ENCODE results near the gene NUBPL. TPM values are rescaled to one million over a fixed set of nuclear protein-coding genes. Genes with fewer than 3 reads are reported as not detected.
A peak's percentile ranks its signal among the peaks of the same experiment; 100 is the strongest.
"Not testable (repeated sequence)": the region's sequence is repeated elsewhere in the genome, so short reads cannot be mapped to it uniquely, and the experiment has no call there.

NUBPL gene
- total and polyA plus RNA-seq, 10 donors: 4.1 to 28.2 (median 13.9) TPM

DNA sequence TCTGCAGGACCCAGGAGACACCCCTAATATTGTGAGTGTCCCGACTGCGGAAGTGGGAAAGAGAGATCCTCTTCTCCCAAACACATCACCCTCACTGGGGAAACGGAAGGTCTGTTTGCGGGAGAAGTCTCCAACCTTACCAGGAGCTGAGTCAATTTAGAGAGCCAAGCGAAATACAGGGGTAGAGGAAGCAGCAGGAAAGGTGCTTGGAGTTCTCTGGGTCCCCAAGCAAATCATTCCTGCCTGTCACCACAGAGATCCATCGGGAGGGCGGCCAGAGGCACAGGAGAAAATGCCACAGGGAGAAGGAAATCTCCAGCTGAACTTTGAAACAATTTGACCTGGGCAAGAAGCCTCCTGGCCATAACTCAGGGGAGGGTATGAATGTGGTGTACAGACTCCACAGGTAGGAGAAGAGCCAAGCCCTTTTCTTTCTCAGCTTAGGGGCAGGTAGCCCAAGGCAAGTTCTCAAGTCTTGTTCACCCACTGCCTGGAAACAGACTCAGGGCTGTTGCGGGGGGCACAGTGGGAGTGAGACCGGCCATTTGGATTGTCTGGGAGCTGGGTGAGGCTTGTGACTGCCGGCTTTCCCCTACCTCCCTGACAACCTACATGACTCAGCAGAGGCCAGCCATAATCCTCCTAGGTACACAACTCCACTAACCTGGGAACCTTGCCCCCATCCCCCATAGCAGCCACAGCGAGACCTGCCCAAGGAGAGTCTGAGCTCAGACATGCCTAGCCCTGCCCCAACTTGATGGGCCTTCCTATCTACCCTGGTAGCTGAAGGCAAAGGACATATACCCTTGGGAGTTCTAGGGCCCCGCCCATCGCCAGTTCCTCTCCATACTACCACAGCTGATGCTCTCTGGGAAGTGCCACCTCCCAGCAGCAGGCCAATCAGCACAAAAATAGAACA, 304.0 kb downstream of the NUBPL start:
- no peak for TF ChIP-seq POLR2AphosphoS5 (IDR thresholded peaks at IDR 0.05)
- TF ChIP-seq POLR2A (IDR thresholded peaks at IDR 0.05): no peak
- TF ChIP-seq, protein P1, sequence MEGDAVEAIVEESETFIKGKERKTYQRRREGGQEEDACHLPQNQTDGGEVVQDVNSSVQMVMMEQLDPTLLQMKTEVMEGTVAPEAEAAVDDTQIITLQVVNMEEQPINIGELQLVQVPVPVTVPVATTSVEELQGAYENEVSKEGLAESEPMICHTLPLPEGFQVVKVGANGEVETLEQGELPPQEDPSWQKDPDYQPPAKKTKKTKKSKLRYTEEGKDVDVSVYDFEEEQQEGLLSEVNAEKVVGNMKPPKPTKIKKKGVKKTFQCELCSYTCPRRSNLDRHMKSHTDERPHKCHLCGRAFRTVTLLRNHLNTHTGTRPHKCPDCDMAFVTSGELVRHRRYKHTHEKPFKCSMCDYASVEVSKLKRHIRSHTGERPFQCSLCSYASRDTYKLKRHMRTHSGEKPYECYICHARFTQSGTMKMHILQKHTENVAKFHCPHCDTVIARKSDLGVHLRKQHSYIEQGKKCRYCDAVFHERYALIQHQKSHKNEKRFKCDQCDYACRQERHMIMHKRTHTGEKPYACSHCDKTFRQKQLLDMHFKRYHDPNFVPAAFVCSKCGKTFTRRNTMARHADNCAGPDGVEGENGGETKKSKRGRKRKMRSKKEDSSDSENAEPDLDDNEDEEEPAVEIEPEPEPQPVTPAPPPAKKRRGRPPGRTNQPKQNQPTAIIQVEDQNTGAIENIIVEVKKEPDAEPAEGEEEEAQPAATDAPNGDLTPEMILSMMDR (IDR thresholded peaks at IDR 0.05 in 8 of 11, conservative IDR thresholded peaks at IDR 0.05 in 3 of 11): no peak
- 92 to 97% (median 94%) methylated on average over 10 to 13 of the region's 13 CpGs for WGBS, 5 donors
- intact Hi-C loops (cut with DNase I; ENCODE audit: low total_unique reads): no loop called here
- Histone ChIP-seq H3K36me3 (no peaks in the 10 kb centered on the region), H3K4me3 (no peak overlapping the region), H3K27ac (no peak overlapping the region), H3K4me1 (no peaks in the 10 kb centered on the region), H3K9me3 (peaks cover 0 to 52% (median 23%) of the 10 kb centered on the region in 8 donors), H3K27me3 (replicated peaks in 1 of 7) (no peaks in the 10 kb centered on the region)
- no peak for DNase-seq

DNA sequence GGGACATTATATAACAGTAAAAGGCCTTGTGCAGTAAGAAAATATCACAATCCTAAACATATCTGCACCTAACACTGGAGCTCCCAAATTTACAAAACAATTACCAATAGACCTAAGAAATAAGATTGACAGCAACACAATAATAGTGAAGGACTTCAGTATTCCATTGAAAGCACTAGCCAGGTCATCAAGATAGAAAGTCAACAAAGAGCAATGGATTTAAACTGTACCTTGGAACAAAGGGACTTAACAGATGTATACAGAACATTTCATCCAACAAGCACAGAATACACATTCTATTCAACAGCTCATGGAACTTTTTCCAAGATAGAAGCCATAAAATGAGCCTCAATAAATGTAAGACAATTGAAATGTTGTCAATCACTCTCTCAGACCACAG, 306.4 kb downstream of the NUBPL start:
- Histone ChIP-seq H3K27ac (no peak overlapping the region), H3K4me3 (no peak overlapping the region), H3K27me3 (replicated peaks in 1 of 7) (no peaks in the 10 kb centered on the region), H3K36me3 (no peaks in the 10 kb centered on the region), H3K4me1 (no peaks in the 10 kb centered on the region), H3K9me3 (peaks cover 0 to 63% (median 31%) of the 10 kb centered on the region in 8 donors)
- no peak for DNase-seq
- intact Hi-C loops (cut with DNase I; ENCODE audit: low total_unique reads): no loop called here
- no peak for TF ChIP-seq POLR2AphosphoS5 (IDR thresholded peaks at IDR 0.05)
- TF ChIP-seq, protein P1 (IDR thresholded peaks at IDR 0.05 in 8 of 11, conservative IDR thresholded peaks at IDR 0.05 in 3 of 11): no peak
- TF ChIP-seq POLR2A (IDR thresholded peaks at IDR 0.05): no peak

DNA sequence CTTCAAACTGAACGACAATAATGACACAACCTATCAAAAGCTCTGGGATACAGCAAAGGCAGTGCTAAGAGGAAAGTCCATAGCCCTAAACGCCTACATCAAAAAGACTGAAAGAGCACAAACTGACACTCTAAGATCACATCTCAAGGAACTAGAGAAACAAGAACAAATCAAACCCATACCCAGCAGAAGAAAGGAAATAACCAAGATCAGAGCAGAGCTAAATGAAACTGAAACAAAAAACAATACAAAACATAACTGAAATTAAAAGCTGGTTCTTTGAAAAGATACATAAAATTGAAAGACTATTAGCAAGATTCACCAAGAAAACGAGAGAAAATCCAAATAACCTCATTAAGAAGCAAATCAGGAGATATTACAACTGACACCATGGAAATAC, 306.9 kb downstream of the NUBPL start:
- DNase-seq; intact Hi-C loops (cut with DNase I; ENCODE audit: low total_unique reads); H3K36me3 ChIP-seq; H3K4me1 ChIP-seq; H3K27ac ChIP-seq; H3K4me3 ChIP-seq; H3K27me3 ChIP-seq (replicated peaks in 1 of 7): not testable (repeated sequence)
- WGBS, 5 donors: 62 to 88% (median 78%) methylated on average over 2 to 3 of the region's 3 CpGs
- peaks cover 0 to 63% (median 31%) of the 10 kb centered on the region in 8 donors for H3K9me3 ChIP-seq

DNA sequence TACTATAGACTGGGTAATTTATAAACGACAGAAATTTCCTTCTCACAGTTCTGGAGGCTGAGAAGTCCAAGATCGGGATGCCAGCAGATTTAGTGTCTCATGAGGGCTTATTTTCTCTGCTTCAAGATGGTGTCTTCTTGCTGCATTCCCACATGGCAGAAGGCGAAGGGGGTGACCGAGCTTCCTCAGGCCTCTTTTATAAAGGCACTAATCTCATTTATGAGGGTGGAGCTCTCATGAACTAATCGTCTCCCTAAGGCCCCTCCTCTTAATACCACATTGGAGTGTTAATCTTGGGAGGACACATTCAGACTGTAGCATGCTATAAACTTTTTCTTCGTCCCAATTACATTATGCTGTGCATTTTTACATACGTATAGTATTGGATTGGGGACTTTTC, 315.5 kb downstream of the NUBPL start:
- no peaks in the 10 kb centered on the region for H3K36me3 ChIP-seq

More for the DNA sequence above, 315.5 kb downstream of the NUBPL start:
- no peak overlapping the region for H3K4me3 ChIP-seq
- WGBS, 5 donors: 87 to 89% (median 88%) methylated on average over 7 of the region's 7 CpGs
- peaks cover 0 to 9% (median 1%) of the 10 kb centered on the region in 6 donors for H3K4me1 ChIP-seq
- no peak for DNase-seq
- peak overlapping the region in 7 of 8 donors; percentile 68 to 86 (median 77) for H3K27ac ChIP-seq
- TF ChIP-seq, protein P1 (IDR thresholded peaks at IDR 0.05 in 8 of 11, conservative IDR thresholded peaks at IDR 0.05 in 3 of 11): no peak
- TF ChIP-seq POLR2A (IDR thresholded peaks at IDR 0.05): no peak
- TF ChIP-seq POLR2AphosphoS5 (IDR thresholded peaks at IDR 0.05): no peak
- H3K9me3 ChIP-seq: peaks cover 0 to 6% (median 0%) of the 10 kb centered on the region in 8 donors
- intact Hi-C loops (cut with DNase I; ENCODE audit: low total_unique reads): no loop called here
- no peaks in the 10 kb centered on the region for H3K27me3 ChIP-seq (replicated peaks in 1 of 7)
